ENCODE measurements around the gene GPR35.

The GPR35 gene

DNA sequence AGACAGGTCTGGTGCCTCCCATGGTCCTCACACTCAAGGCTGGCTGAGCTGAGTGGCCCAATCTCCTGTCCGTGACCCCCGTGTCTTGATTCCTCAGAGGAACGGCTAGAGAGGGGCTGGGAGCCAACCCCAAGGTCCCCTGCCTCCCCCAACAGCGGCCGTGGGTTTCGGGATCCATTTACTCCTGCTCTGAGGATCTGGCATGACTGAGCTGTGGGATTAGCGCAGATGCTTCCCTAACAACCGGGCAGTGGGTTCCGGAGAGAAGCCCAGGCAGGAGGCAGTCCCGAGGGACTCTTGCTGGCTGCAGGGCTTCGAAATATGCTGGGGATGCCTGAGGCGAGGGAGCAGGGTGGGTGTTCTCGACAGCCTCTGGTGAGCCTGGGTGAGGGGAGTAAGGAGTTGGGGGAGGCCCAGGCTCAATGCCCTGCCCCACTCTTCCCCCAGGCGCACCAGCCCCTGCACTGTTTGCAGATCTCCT lies 18.9 kb downstream of the GPR35 start:
- DNase-seq (ENCODE audit: extremely low read depth, low read depth) = no peak
- no peak overlapping the region for H3K4me3 ChIP-seq (replicated peaks; ENCODE audit: low read depth, low read length)
- no peak for TF ChIP-seq CTCF (IDR thresholded peaks at IDR 0.05; ENCODE audit: low read depth, low read length, missing control alignments)

DNA sequence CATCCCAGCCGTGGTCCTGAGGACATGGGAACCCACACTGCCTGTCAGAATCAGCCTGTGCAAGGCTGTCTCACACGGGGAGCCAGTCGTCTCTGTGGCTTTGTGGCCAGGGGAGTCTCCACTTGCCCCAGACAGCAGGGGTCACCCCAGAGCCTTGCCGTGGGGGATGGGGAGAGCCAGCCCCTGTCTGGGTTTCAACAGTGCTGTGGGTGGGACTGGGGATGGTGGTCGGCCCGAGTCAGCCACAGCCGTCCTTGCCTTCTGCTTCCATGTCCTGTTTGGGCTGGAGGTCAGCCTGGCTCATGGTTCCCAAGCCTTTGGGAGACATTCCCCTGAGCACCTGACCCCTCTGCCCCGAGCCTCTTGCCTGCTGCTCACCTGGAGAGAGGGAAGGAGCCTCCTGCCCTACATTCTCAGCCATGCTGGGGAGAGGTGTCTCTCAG lies 19.6 kb downstream of the GPR35 start:
- H3K4me3 ChIP-seq (replicated peaks; ENCODE audit: low read depth, low read length) = no peak overlapping the region
- DNase-seq (ENCODE audit: extremely low read depth, low read depth) = no peak
- no peak for TF ChIP-seq CTCF (IDR thresholded peaks at IDR 0.05; ENCODE audit: low read depth, low read length, missing control alignments)

DNA sequence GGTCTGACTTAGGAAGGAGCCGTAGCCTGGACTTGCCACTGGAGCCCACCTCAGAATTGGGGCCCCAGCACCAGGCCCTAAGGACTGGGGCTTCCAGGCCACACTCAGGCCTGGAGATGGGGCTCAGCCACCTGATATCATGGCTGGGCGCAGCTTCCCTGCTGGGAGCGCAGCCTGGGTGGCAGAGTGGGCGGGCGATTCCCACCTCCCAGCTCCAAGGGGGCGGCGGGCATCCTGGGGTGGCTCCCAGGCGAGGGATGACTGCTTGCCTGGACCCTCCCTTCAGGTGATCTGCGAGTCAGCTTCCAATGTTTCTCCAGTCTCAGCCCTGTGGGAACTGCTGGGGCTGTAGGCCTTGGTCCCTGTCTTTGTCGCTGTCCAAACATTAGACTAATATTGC lies 20.1 kb downstream of the GPR35 start:
- TF ChIP-seq CTCF (IDR thresholded peaks at IDR 0.05; ENCODE audit: low read depth, low read length, missing control alignments) = no peak
- DNase-seq (ENCODE audit: extremely low read depth, low read depth) = no peak
- no peak overlapping the region for H3K4me3 ChIP-seq (replicated peaks; ENCODE audit: low read depth, low read length)

- TF ChIP-seq CTCF (IDR thresholded peaks at IDR 0.05; ENCODE audit: low read depth, low read length, missing control alignments) = no peak
- no peak overlapping the region for H3K4me3 ChIP-seq (replicated peaks; ENCODE audit: low read depth, low read length)
- DNase-seq (ENCODE audit: extremely low read depth, low read depth) = no peak
Observed at GRCh38 chr2:240645801-240646175, 20.5 kb downstream of the GPR35 start.

- no peak for TF ChIP-seq CTCF (IDR thresholded peaks at IDR 0.05; ENCODE audit: low read depth, low read length, missing control alignments)
- no peak for DNase-seq (ENCODE audit: extremely low read depth, low read depth)
Observed at GRCh38 chr2:240646176-240646899, 21.1 kb downstream of the GPR35 start.

DNA sequence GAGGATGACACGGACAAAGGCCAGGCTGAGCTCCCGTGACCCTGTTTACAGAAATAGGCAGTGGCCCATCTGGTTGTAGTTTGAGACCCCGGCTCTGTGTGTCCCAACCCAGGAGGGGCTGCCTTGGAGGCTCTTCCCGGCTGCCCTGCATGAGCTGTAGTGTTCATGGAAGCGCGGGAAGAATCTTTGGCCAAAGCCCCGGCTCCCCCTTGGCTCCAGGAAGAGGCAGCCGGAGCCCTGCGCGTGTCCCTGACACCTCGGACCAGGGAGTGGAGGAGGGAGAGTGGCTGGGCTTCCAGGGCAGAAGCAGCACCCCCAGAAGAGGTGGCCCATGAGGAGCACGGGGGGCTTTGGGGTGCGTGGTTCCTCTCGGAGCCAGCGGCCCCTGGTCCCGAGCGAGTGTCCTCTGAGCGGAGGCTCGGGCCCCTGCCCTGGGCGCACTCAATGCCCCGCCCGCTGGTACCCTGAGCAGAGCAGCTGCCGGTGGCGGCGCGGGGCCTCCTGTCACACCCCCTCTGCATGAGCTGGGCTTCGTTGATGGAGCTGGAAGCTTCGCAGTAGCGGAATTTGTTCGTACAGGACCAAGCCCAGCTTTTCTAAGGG lies 21.7 kb downstream of the GPR35 start:
- DNase-seq (ENCODE audit: extremely low read depth, low read depth) = no peak
- no peak overlapping the region for H3K4me3 ChIP-seq (replicated peaks; ENCODE audit: low read depth, low read length)
- TF ChIP-seq CTCF (IDR thresholded peaks at IDR 0.05; ENCODE audit: low read depth, low read length, missing control alignments) = no peak

More at GRCh38 chr2:240646176-240646899, 21.1 kb downstream of the GPR35 start:
- no peak overlapping the region for H3K4me3 ChIP-seq (replicated peaks; ENCODE audit: low read depth, low read length)

All from HFF-Myc (cell line).